Mesenchymal stem cell (in vitro differentiated cells and primary cell): ENCODE measurements around the gene SULT1A2.

Source experiments
- DNase-seq: peaks from one replicate; pipeline ENCODE4 v3.0.0-alpha.2; 2013
- H2AFZ ChIP-seq: one replicate; pipeline ENCODE4 v1.6.1; 2013; ENCODE audit warnings: low read depth, mild to moderate bottlenecking, control low read depth, inconsistent platforms, low read length, moderate library complexity
- H2AK5ac ChIP-seq: 2 replicates; pipeline ENCODE4 v1.6.1; 2013; ENCODE audit warnings: low read length, moderate library complexity, mild to moderate bottlenecking, inconsistent platforms; ENCODE audit not compliant: severe bottlenecking
- H2BK120ac ChIP-seq: one replicate; pipeline ENCODE4 v1.6.1; 2013; ENCODE audit warnings: low read depth, mild to moderate bottlenecking, inconsistent platforms, low read length, moderate library complexity
- H2BK12ac ChIP-seq, 2 experiments: one replicate each; pipeline ENCODE4 v1.6.1; 2013; ENCODE audit warnings: inconsistent platforms in 2 of 2, low read length in 2 of 2, mild to moderate bottlenecking in 2 of 2, moderate library complexity in 2 of 2, control low read depth in 1 of 2
- H2BK15ac ChIP-seq: one replicate; pipeline ENCODE4 v1.6.1; 2013; ENCODE audit warnings: mild to moderate bottlenecking, low read depth, inconsistent platforms; ENCODE audit not compliant: poor library complexity, severe bottlenecking
- H2BK5ac ChIP-seq: 2 replicates; pipeline ENCODE4 v1.6.1; 2013; ENCODE audit warnings: low read depth, mild to moderate bottlenecking, low read length, control low read depth, inconsistent platforms; ENCODE audit not compliant: poor library complexity, severe bottlenecking
- H3K14ac ChIP-seq, 2 experiments: one replicate each; pipeline ENCODE4 v1.6.1; 2013; ENCODE audit warnings: inconsistent platforms in 2 of 2, low read length in 2 of 2, control low read depth in 1 of 2, mild to moderate bottlenecking in 1 of 2, moderate library complexity in 1 of 2
- H3K18ac ChIP-seq, 2 experiments: one replicate each; pipeline ENCODE4 v1.6.1; 2013; ENCODE audit warnings: inconsistent platforms in 2 of 2, low read length in 2 of 2, control low read depth in 1 of 2, low read depth in 1 of 2, mild to moderate bottlenecking in 1 of 2
- H3K23ac ChIP-seq, 2 experiments: one replicate each; pipeline ENCODE4 v1.6.1; 2013; ENCODE audit warnings: inconsistent platforms in 2 of 2, low read length in 2 of 2, mild to moderate bottlenecking in 2 of 2, moderate library complexity in 2 of 2, control low read depth in 1 of 2
- H3K27ac ChIP-seq: 2 replicates; pipeline ENCODE4 v1.5.1; 2013; ENCODE audit warnings: mild to moderate bottlenecking, moderate library complexity, low read length, control low read depth, inconsistent platforms; ENCODE audit not compliant: poor library complexity, severe bottlenecking
- H3K27me3 ChIP-seq, 2 experiments: 2 replicates each; pipeline versions ENCODE4 v1.6.1 to v1.7.0; 2013; ENCODE audit warnings: low read length in 2 of 2, mild to moderate bottlenecking in 2 of 2, moderate library complexity in 2 of 2, control low read depth in 1 of 2, inconsistent platforms in 1 of 2; ENCODE audit not compliant: control insufficient read depth in 1 of 2, insufficient read depth in 1 of 2
- H3K36me3 ChIP-seq, 2 experiments: 2 replicates each; pipeline versions ENCODE4 v1.6.1 to v1.7.0; 2013; ENCODE audit warnings: low read length in 2 of 2, control low read depth in 1 of 2, inconsistent platforms in 1 of 2, low read depth in 1 of 2, mild to moderate bottlenecking in 1 of 2; ENCODE audit not compliant: insufficient read depth in 2 of 2, control insufficient read depth in 1 of 2
- H3K4ac ChIP-seq, 2 experiments: one replicate each; pipeline ENCODE4 v1.6.1; 2013; ENCODE audit warnings: inconsistent platforms in 2 of 2, low read length in 2 of 2, mild to moderate bottlenecking in 2 of 2, moderate library complexity in 2 of 2, control low read depth in 1 of 2, low read depth in 1 of 2
- H3K4me1 ChIP-seq: 2 replicates; pipeline ENCODE4 v1.6.1; 2013; ENCODE audit warnings: low read depth, low read length, control low read depth; ENCODE audit not compliant: control insufficient read depth, insufficient read depth
- H3K4me2 ChIP-seq: 2 replicates; pipeline ENCODE4 v1.6.1; 2013; ENCODE audit warnings: low read length, mild to moderate bottlenecking, inconsistent platforms; ENCODE audit not compliant: poor library complexity, severe bottlenecking
- H3K4me3 ChIP-seq, 2 experiments: 2 replicates each; pipeline versions ENCODE4 v1.5.1 to v1.7.0; 2013; ENCODE audit warnings: low read length in 2 of 2, mild to moderate bottlenecking in 2 of 2, control low read depth in 1 of 2, low read depth in 1 of 2; ENCODE audit not compliant: insufficient read depth in 1 of 2
- H3K79me1 ChIP-seq: replicated peaks from 2 replicates; pipeline ENCODE4 v1.6.1; 2013; ENCODE audit warnings: mild to moderate bottlenecking, control low read depth, low read length, inconsistent platforms; ENCODE audit not compliant: poor library complexity, severe bottlenecking
- H3K9ac ChIP-seq: 2 replicates; pipeline ENCODE4 v1.7.0; 2013; ENCODE audit warnings: mild to moderate bottlenecking, low read length, moderate library complexity
- H3K9me3 ChIP-seq: 2 replicates; pipeline ENCODE4 v1.7.0; 2013; ENCODE audit warnings: mild to moderate bottlenecking, low read length; ENCODE audit not compliant: control insufficient read depth
- H4K8ac ChIP-seq: one replicate; pipeline ENCODE4 v1.6.1; 2013; ENCODE audit warnings: inconsistent platforms, mild to moderate bottlenecking, low read length, moderate library complexity
- H4K91ac ChIP-seq: one replicate; pipeline ENCODE4 v1.6.1; 2013; ENCODE audit warnings: mild to moderate bottlenecking, low read length, inconsistent platforms
- WGBS: methylation state at CpG from one replicate; pipeline ENCODE4 v1.1.7; 2013; ENCODE audit warnings: mixed read lengths; 5-methylcytosine and 5-hydroxymethylcytosine counted together

The SULT1A2 gene

DNA sequence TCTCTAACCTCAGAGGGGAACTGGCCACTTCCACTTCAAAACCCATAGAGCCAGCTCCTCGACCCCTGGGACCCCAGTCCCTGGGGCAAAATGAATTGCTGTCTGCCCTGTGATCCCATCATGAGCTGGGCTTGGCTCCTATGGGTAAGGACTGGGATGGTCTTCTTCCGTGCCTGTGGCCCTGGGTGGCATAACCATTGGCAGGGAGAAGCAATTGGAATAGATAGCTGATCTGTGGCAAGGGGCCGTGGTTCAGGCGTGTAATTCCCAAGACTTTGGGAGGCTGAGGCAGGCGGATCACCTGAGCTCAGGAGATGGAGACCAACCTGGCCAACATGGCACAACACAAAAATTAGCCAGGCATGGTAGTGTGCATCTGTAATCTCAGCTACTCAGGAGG, 4.3 kb downstream of the SULT1A2 start:
- H3K9ac ChIP-seq: no peak overlapping the region
- H4K91ac ChIP-seq: no peak overlapping the region
- no peak overlapping the region for H2BK5ac ChIP-seq
- peaks cover 17 to 47% of the 10 kb centered on the region in 2 experiments for H3K36me3 ChIP-seq
- no peak overlapping the region for H3K18ac ChIP-seq
- no peaks in the 10 kb centered on the region for H3K9me3 ChIP-seq
- no peaks in the 10 kb centered on the region for H3K79me1 ChIP-seq
- no peak overlapping the region for H2AK5ac ChIP-seq
- H2BK15ac ChIP-seq: no peak overlapping the region
- DNase-seq: no peak
- 94% methylated on average over 5 of the region's 5 CpGs for WGBS
- no peak overlapping the region for H3K27ac ChIP-seq
- peaks cover 3% of the 10 kb centered on the region for H3K4me1 ChIP-seq
- H2BK120ac ChIP-seq: no peak overlapping the region
- no peak overlapping the region for H2BK12ac ChIP-seq
- H3K23ac ChIP-seq: no peak overlapping the region
- H3K4ac ChIP-seq: no peak overlapping the region
- no peak overlapping the region for H3K14ac ChIP-seq
- no peak overlapping the region for H2AFZ ChIP-seq
- no peak overlapping the region for H3K4me2 ChIP-seq
- no peak overlapping the region for H4K8ac ChIP-seq
- no peak overlapping the region for H3K4me3 ChIP-seq
- peaks cover 0 to 15% of the 10 kb centered on the region in 2 experiments for H3K27me3 ChIP-seq

DNA sequence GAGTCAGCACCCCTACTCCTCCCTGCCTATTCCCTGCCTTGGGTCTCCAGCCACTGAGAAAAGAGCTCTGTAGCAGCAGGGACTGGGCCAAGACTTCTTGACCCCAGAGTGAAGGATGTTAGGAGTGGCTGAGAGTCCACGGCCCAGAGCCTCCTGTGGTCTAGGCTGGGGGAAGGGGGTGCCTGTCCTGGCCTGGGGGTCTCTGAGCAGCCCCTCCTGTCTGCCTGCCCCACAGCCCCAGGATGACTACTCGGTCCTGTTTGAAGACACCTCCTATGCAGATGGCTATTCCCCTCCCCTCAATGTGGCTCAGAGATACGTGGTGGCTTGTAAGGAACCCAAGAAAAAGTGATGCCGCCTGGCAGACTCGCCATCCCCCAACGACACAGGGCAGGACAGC, 5.5 kb downstream of the SULT1A2 start:
- no peak overlapping the region for H2BK120ac ChIP-seq
- no peak overlapping the region for H3K4me3 ChIP-seq
- no peak for DNase-seq
- no peak overlapping the region for H2BK15ac ChIP-seq
- no peak overlapping the region for H3K14ac ChIP-seq
- H2BK12ac ChIP-seq: no peak overlapping the region
- peaks cover 21 to 51% of the 10 kb centered on the region in 2 experiments for H3K36me3 ChIP-seq
- H2AK5ac ChIP-seq: no peak overlapping the region
- no peak overlapping the region for H3K18ac ChIP-seq
- H3K9me3 ChIP-seq: no peaks in the 10 kb centered on the region
- H3K9ac ChIP-seq: no peak overlapping the region
- H3K27ac ChIP-seq: no peak overlapping the region
- no peak overlapping the region for H2AFZ ChIP-seq
- H4K8ac ChIP-seq: no peak overlapping the region
- no peak overlapping the region for H2BK5ac ChIP-seq
- H3K79me1 ChIP-seq: no peaks in the 10 kb centered on the region
- no peak overlapping the region for H4K91ac ChIP-seq
- peaks cover 0 to 5% of the 10 kb centered on the region in 2 experiments for H3K27me3 ChIP-seq
- no peak overlapping the region for H3K4me2 ChIP-seq
- peaks cover 6% of the 10 kb centered on the region for H3K4me1 ChIP-seq
- no peak overlapping the region for H3K23ac ChIP-seq
- 95% methylated on average over 6 of the region's 6 CpGs for WGBS
- no peak overlapping the region for H3K4ac ChIP-seq

DNA sequence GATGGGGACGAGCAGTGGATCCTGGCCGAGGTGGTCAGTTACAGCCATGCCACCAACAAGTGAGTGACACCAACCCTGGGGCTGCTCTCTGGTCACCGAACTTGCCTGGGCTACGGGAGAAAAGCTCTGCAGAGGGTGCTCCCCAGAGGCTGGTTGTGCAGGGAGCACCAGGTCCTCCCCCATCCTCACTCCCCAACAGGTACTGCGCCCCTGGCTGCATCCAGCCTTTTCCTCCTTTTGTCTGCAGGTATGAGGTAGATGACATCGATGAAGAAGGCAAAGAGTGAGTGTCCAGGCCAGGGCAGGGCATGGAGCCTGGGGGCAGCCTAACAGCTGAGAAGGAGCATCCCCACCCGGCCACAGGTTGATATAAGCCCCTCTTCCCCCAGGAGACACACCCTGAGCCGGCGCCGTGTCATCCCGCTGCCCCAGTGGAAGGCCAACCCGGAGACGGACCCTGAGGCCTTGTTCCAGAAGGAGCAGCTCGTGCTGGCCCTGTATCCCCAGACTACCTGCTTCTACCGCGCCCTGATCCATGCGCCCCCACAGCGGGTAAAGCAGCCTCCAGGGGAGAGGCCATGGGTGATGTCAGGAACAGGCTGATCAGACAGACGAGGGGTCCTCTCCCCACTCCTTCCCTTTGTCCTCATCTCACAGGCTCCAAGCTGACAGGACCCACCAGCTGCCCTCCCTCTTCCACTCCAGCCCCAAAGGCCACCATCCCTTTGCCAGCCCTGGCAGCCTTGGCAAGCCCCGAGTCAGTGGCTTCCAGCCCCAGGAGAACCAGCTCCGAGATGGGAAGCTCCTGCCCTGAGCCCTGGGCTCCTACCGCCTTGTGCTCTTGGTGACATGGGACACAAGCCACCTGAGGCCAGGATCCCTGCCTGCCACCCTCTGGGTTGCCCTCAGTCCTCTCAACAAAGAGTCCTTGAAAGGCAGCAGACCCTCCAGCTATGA, 6.2 kb downstream of the SULT1A2 start:
- Histone ChIP-seq H2BK5ac (no peak overlapping the region), H2AFZ (no peak overlapping the region), H3K36me3 (peaks cover 25 to 53% of the 10 kb centered on the region in 2 experiments), H3K27me3 (peaks cover 0 to 2% of the 10 kb centered on the region in 2 experiments), H3K18ac (no peak overlapping the region), H3K23ac (no peak overlapping the region), H3K79me1 (no peaks in the 10 kb centered on the region), H3K4ac (no peak overlapping the region), H2BK15ac (no peak overlapping the region), H3K4me2 (no peak overlapping the region), H3K4me1 (peaks cover 7% of the 10 kb centered on the region), H3K4me3 (no peak overlapping the region), H3K9me3 (no peaks in the 10 kb centered on the region), H3K14ac (no peak overlapping the region), H2AK5ac (no peak overlapping the region), H2BK120ac (no peak overlapping the region), H3K9ac (no peak overlapping the region), H2BK12ac (no peak overlapping the region), H3K27ac (no peak overlapping the region), H4K8ac (no peak overlapping the region), H4K91ac (no peak overlapping the region)
- DNase-seq: no peak
- WGBS: 95% methylated on average over 21 of the region's 22 CpGs

DNA sequence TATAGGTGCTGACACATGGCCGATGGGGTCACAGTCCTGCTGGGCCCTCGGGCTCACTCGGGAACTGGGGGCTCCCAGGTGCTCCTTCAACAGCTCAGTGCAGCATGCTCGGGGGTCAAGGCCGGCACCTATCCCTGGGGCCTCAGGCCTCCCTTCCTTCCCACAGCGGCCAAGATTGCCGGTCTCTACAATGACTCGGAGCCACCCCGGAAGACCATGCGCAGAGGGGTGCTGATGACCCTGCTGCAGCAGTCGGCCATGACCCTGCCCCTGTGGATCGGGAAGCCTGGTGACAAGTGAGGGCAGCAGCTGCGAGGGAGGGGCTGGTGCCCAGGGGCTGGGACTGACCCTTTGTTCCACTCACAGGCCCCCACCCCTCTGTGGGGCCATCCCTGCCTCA, 6.9 kb downstream of the SULT1A2 start:
- no peaks in the 10 kb centered on the region for H3K27me3 ChIP-seq
- H3K27ac ChIP-seq: no peak overlapping the region
- H2BK120ac ChIP-seq: no peak overlapping the region
- H3K23ac ChIP-seq: no peak overlapping the region
- H3K4me3 ChIP-seq: no peak overlapping the region
- H3K4ac ChIP-seq: no peak overlapping the region
- H3K18ac ChIP-seq: no peak overlapping the region
- DNase-seq: no peak
- H3K4me2 ChIP-seq: no peak overlapping the region
- H3K9me3 ChIP-seq: no peaks in the 10 kb centered on the region
- H2BK5ac ChIP-seq: no peak overlapping the region
- peaks cover 8% of the 10 kb centered on the region for H3K4me1 ChIP-seq
- 95% methylated on average over 12 of the region's 13 CpGs for WGBS
- no peak overlapping the region for H2AFZ ChIP-seq
- no peak overlapping the region for H4K91ac ChIP-seq
- H3K14ac ChIP-seq: no peak overlapping the region
- H4K8ac ChIP-seq: no peak overlapping the region
- H2AK5ac ChIP-seq: no peak overlapping the region
- no peak overlapping the region for H2BK15ac ChIP-seq
- no peaks in the 10 kb centered on the region for H3K79me1 ChIP-seq
- peaks cover 29 to 60% of the 10 kb centered on the region in 2 experiments for H3K36me3 ChIP-seq
- H2BK12ac ChIP-seq: no peak overlapping the region
- no peak overlapping the region for H3K9ac ChIP-seq
